Suprapubic skin (tissue), 3 donors: ENCODE data around the gene RAPGEF5.
"Not testable (repeated sequence)": the region's sequence is repeated elsewhere in the genome, so short reads cannot be mapped to it uniquely, and the experiment has no call there.

Experiments used
- CTCF ChIP-seq, 2 donors: fragments of 200-600 bp in 1 of 2; fragments of 450-650 bp in 1 of 2; sonication (generic) in 1 of 2; IDR thresholded peaks; one replicate each; pipeline ENCODE4 v1.5.1; 2016 to 2019; ENCODE audit warnings: antibody characterized with exemption in 2 of 2, mild to moderate bottlenecking in 1 of 2, moderate library complexity in 1 of 2
- POLR2A ChIP-seq, 2 donors: fragments of 450-650 bp; IDR thresholded peaks; one replicate each; pipeline ENCODE4 v1.6.1; 2017; ENCODE audit warnings: antibody characterized with exemption in 2 of 2, mild to moderate bottlenecking in 2 of 2, moderate library complexity in 2 of 2

DNA sequence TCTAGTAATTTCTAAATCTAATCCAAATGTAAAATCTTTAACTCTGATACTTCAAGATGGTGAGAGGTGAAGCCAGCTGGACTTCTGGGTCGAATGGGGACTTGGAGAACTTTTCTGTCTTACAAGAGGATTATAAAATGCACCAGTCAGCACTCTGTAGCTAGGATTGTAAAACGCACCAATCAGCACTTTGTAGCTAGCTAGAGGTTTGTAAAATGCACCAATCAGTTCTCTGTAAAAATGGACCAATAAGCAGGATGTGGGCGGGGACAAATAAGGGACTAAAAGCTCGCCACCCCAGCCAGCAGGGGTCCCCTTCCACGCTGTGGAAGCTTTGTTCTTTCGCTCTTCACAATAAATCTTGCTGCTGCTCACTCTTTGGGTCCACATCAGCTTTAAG is 278.1 kb downstream of the RAPGEF5 start:
- not testable (repeated sequence) for TF ChIP-seq CTCF, POLR2A (IDR thresholded peaks at IDR 0.05)
